GM12874 (cell line): ENCODE results near the gene KIF4B.

Experiments used
- TF ChIP-seq, protein P1 (sequence below): IDR thresholded peaks from 2 replicates; pipeline ENCODE4 v1.5.1; 2011; ENCODE audit warnings: low read depth, mild to moderate bottlenecking, control low read depth, low read length, moderate library complexity; ENCODE audit not compliant: insufficient read depth

Gene KIF4B

DNA sequence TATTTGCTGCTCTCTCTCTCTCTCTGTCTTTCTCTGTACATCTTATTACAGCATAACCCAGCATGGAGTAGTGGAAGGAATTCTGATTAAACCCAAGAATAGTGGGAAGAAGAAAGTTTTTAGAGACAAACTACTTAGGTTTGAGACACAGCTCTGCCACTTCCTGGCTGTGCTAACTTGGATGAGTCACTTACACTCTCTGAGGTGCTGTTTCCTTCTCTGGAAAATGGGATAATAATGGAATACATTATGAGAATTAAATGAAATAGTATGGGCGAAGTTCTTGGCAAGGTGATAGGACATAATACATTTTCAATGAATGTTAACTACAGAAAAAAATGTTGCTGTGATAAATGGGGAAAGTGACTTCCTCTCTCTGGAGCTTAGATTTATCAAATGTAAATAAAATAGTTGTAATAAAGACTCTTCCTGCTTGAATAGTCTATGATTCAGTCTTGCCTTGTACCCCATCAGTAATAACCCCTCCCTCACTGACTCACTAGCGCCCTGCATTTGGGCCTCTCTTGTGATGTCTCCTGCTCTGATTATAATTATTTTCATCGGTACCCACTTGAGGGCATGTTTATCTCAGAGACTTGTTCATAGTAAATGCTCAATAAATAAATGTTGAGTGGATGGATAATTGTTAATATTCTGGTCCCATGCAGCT is 27.6 kb downstream of the KIF4B start:
- TF ChIP-seq, protein P1, sequence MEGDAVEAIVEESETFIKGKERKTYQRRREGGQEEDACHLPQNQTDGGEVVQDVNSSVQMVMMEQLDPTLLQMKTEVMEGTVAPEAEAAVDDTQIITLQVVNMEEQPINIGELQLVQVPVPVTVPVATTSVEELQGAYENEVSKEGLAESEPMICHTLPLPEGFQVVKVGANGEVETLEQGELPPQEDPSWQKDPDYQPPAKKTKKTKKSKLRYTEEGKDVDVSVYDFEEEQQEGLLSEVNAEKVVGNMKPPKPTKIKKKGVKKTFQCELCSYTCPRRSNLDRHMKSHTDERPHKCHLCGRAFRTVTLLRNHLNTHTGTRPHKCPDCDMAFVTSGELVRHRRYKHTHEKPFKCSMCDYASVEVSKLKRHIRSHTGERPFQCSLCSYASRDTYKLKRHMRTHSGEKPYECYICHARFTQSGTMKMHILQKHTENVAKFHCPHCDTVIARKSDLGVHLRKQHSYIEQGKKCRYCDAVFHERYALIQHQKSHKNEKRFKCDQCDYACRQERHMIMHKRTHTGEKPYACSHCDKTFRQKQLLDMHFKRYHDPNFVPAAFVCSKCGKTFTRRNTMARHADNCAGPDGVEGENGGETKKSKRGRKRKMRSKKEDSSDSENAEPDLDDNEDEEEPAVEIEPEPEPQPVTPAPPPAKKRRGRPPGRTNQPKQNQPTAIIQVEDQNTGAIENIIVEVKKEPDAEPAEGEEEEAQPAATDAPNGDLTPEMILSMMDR = no peak

DNA sequence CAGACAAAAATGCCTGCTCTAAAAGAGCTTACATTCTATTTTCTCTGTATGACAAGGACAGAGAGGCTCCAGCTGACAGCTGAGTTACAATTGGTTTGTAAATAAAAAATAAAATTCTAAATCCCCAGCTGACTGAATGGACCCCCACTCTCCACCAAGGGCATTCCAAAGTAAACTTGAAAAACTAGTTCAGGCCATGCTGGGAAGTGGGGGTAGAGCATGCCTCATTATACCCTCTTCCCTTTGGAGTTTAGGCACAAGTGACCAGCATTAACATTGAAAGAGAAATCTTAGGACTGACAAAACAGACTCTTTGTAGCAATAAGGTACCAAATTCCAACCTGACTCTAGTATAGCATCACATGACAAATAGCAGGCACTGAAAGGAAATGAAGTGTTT is 31.0 kb downstream of the KIF4B start:
- TF ChIP-seq, protein P1 = no peak

- TF ChIP-seq, protein P1 = no peak
Measured at GRCh38 chr5:155046591-155046990, 33.0 kb downstream of the KIF4B start.

DNA sequence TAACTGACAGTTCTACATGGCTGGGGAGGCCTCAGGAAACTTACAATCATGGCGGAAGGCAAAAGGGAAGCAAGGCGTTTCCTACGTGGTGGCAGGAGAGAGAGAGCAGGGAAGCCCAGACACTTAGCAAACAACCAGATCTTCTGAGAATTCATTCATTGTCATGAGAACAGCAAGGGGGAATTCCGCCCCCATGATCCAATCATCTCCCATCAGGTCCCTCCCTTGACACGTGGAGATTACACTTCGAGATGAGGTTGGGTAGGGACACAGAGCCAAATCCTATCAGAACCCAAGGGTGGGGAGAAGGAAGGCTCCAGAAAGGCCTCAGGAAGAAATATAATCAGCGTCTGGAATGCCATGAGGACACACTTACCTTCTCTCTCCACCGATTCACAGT is 34.3 kb downstream of the KIF4B start:
- TF ChIP-seq, protein P1 = no peak

GRCh38 chr5:155049569-155050383 is 36.2 kb downstream of the KIF4B start:
- TF ChIP-seq, protein P1 = peak; percentile 37; the same call in 1 of the 2 replicates

DNA sequence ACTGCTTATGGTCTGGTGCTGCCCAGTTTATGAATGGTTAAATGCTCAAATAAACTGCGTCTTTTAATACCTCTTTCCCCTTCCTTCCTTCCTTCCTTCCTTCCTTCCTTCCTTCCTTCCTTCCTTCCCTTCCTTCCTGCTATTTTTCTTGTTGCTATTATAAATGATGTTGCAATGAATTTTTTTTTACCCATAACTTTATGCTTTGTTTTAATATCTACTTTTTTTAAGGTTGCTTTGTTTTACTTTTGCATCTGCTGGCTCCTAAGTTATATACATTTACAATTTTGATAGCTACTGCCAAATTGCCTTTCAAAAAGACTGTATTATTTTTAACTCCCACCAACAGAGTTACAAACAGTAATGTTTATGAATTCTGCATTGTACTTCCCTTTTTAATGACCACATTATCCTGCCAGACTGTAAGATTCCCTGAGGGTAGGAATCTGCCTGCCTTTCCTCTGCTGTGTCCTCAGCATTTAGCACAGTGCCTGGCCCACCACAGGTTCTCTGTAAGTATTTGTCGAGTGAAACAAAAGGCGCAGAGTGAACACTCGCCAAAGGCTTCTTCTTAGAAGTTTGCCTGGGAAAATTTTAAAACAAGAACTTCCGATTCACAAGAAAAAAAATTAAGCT is 36.9 kb downstream of the KIF4B start:
- TF ChIP-seq, protein P1 = no peak

DNA sequence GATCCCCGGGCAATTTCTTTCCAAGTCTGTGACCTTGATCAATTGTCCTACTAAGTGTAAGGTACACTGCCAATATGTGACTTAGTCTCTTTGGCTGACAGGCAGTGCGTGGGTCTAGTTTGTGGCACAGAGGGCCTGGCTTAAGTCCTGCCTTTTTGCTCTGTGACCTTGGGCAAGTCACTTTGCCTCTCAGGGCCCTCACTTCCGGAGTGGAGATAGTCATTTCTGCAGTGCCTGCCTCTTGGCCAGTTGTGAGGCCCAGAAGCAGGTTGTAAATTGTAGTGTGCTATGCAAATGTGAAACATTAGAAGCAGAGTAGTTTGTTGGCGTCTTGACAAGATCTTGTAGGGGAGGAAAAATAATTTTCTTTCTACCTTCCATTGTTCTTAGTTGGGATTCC is 39.0 kb downstream of the KIF4B start:
- TF ChIP-seq, protein P1 = no peak
